K562 (cell line): ENCODE measurements around the gene ABCB10. TPM values are rescaled to one million over a fixed set of nuclear protein-coding genes. Genes with fewer than 3 reads are reported as not detected.

Source experiments
- ATF1 ChIP-seq, 2 experiments: fragments of 450-650 bp in 1 of 2; IDR thresholded peaks; 2 replicates each; pipeline ENCODE4 v1.6.1; 2016; ENCODE audit warnings: missing compliant biosample characterization in 1 of 2, missing genetic modification characterization in 1 of 2
- BHLHE40 ChIP-seq: IDR thresholded peaks from 2 replicates; pipeline ENCODE4 v1.6.1; 2011; ENCODE audit warnings: low read length, improper control_type of control experiment
- CEBPB ChIP-seq: fragments of 450-650 bp; IDR thresholded peaks from 2 replicates; pipeline ENCODE4 v1.6.1; 2016; ENCODE audit warnings: missing genetic modification characterization, missing compliant biosample characterization
- CREM ChIP-seq: IDR thresholded peaks from 2 replicates; pipeline ENCODE4 v1.6.1; 2014; ENCODE audit warnings: antibody characterized with exemption, low read depth
- FOXP4 ChIP-seq: sonication (generic); formaldehyde crosslinking; IDR thresholded peaks from 2 replicates; pipeline ENCODE4 v1.8.0; 2022; ENCODE audit warnings: mild to moderate bottlenecking, missing genetic modification reagents, borderline replicate concordance
- HLTF ChIP-seq: fragments of 450-650 bp; IDR thresholded peaks from 2 replicates; pipeline ENCODE4 v1.6.1; 2016
- HMGN3 ChIP-seq: IDR thresholded peaks from 2 replicates; pipeline ENCODE4 v1.6.1; 2011; ENCODE audit warnings: borderline replicate concordance, low read depth, mild to moderate bottlenecking, mixed read lengths, low read length; ENCODE audit not compliant: insufficient read length; ENCODE audit errors: extremely low read depth
- HMGXB4 ChIP-seq: sonication (generic); formaldehyde crosslinking; IDR thresholded peaks from 2 replicates; pipeline ENCODE4 v1.8.1; 2023; ENCODE audit warnings: mild to moderate bottlenecking, missing genetic modification reagents
- HOMEZ ChIP-seq: fragments of 250-450 bp; sonication (Bioruptor Pico); IDR thresholded peaks from 2 replicates; pipeline ENCODE4 v1.4.0; 2020; ENCODE audit warnings: mild to moderate bottlenecking, moderate library complexity
- HSF4 ChIP-seq: fragments of 250-450 bp; sonication (Bioruptor Pico); IDR thresholded peaks from 2 replicates; pipeline ENCODE4 v2.1.2; 2022; ENCODE audit warnings: mild to moderate bottlenecking, moderate library complexity, borderline replicate concordance
- NKRF ChIP-seq: fragments of 450-650 bp; IDR thresholded peaks from 2 replicates; pipeline ENCODE4 v1.6.1; 2016; ENCODE audit warnings: borderline replicate concordance
- NR2F6 ChIP-seq: fragments of 450-650 bp; formaldehyde crosslinking; IDR thresholded peaks from 2 replicates; pipeline ENCODE4 v1.4.0; 2020; ENCODE audit warnings: mild to moderate bottlenecking
- POLR3G ChIP-seq: IDR thresholded peaks from 2 replicates; pipeline ENCODE4 v1.6.1; 2011; ENCODE audit not compliant: insufficient read length, insufficient replicate concordance; ENCODE audit errors: extremely low read depth
- SRF ChIP-seq, 2 experiments: fragments of 250-450, 450-650 bp in 1 of 2; sonication (Bioruptor Pico) in 1 of 2; sonication (generic) in 1 of 2; formaldehyde crosslinking; IDR thresholded peaks; 2 replicates each; pipeline versions ENCODE4 v1.5.0 to v1.5.1; 2020 to 2022; ENCODE audit warnings: mild to moderate bottlenecking in 1 of 2, missing genetic modification reagents in 1 of 2
- VEZF1 ChIP-seq: fragments of 200-800 bp; sonication (Bioruptor generic); IDR thresholded peaks from 2 replicates; pipeline ENCODE4 v1.6.1; 2017; ENCODE audit warnings: missing genetic modification characterization, missing compliant biosample characterization
- ZNF511 ChIP-seq: sonication (generic); formaldehyde crosslinking; IDR thresholded peaks from 2 replicates; pipeline ENCODE4 v1.8.0; 2022; ENCODE audit warnings: mild to moderate bottlenecking, missing genetic modification reagents
- ZNF764 ChIP-seq: fragments of 250-450 bp; sonication (Bioruptor Pico); IDR thresholded peaks from 2 replicates; pipeline ENCODE4 v1.4.0; 2020; ENCODE audit warnings: low read depth, mild to moderate bottlenecking, moderate library complexity
- polyA plus RNA-seq, 8 experiments: library from polyadenylated mRNA; depleted of rRNA in 4 of 8; stranded (reverse) in 5 of 8; unstranded in 3 of 8; fragments of >200 nt; fragmentation: Nextera tagmentation in 2 of 8; fragmentation: Illumina TruSeq in 1 of 8; extraction: Ambion mirVana in 2 of 8; extraction: Trizol in 1 of 8; gene quantifications; 2 replicates each; pipeline versions ENCODE4 v1.2.1 to v1.2.3, GENCODE V29; 2011 to 2014; ENCODE audit warnings: inconsistent platforms in 1 of 8, missing spikeins in 1 of 8
- total RNA-seq, 7 experiments: library from RNA; depleted of rRNA in 6 of 7; stranded (reverse); fragments of >200 nt in 6 of 7; fragmentation: Illumina TruSeq in 2 of 7; extraction: Trizol in 2 of 7; gene quantifications; 2 replicates each; pipeline versions ENCODE4 v1.2.1 to v1.2.3, GENCODE V29; 2011 to 2021; ENCODE audit warnings: low replicate concordance in 1 of 7

The ABCB10 gene
- total and polyA plus RNA-seq, 9 of the 15 experiments (the other 6 are each of a cell fraction or from before 2014, with no cell fraction given): 12.4 to 54.8 (median 36.4) TPM

- no peak for TF ChIP-seq HOMEZ (CRISPR knock-in tag)
- no peak for TF ChIP-seq POLR3G
- TF ChIP-seq ZNF511 (CRISPR knock-in tag): no peak
- peak; percentile 68; the same call in 1 of the 2 replicates for TF ChIP-seq CREM
- no peak for TF ChIP-seq HLTF
- TF ChIP-seq VEZF1 (CRISPR knock-in tag): no peak
- no peak for TF ChIP-seq NKRF
- TF ChIP-seq CEBPB: peak; percentile 73
- no peak for TF ChIP-seq HSF4
- no peak for TF ChIP-seq HMGN3
- TF ChIP-seq ATF1 (CRISPR knock-in tag; IDR thresholded peaks at IDR 0.05): no peak
- TF ChIP-seq ATF1 (tag; IDR thresholded peaks at IDR 0.05): peak; percentile 46
- TF ChIP-seq ZNF764 (CRISPR knock-in tag): no peak
- no peak for TF ChIP-seq NR2F6 (CRISPR knock-in tag)
- TF ChIP-seq BHLHE40: peak; percentile 29; the same call in 1 of the 2 replicates
- TF ChIP-seq FOXP4 (CRISPR knock-in tag): no peak
- TF ChIP-seq HMGXB4 (CRISPR knock-in tag): no peak
- TF ChIP-seq SRF (CRISPR knock-in tag; IDR thresholded peaks at IDR 0.05): no peak
Observed at GRCh38 chr1:229567109-229567868, 8.8 kb upstream of the ABCB10 start (continued).
